ENCODE measurements around the gene CDT1.
A peak's percentile ranks its signal among the peaks of the same experiment; 100 is the strongest.

The CDT1 gene

GRCh38 chr16:88835818-88836217, 32.2 kb downstream of the CDT1 start:
- H3K4me3 ChIP-seq (ENCODE audit: low read depth, low read length), result no peak overlapping the region
- no peak for TF ChIP-seq CTCF (IDR thresholded peaks at IDR 0.05; ENCODE audit: borderline replicate concordance, insufficient read depth, low read depth, low read length)

- H3K4me3 ChIP-seq (ENCODE audit: low read depth, low read length), result no peak overlapping the region
- TF ChIP-seq CTCF (IDR thresholded peaks at IDR 0.05; ENCODE audit: borderline replicate concordance, insufficient read depth, low read depth, low read length), result no peak
Observed at GRCh38 chr16:88836791-88837190, 33.2 kb downstream of the CDT1 start.

GRCh38 chr16:88837806-88838205, 34.2 kb downstream of the CDT1 start:
- no peak for TF ChIP-seq CTCF (IDR thresholded peaks at IDR 0.05; ENCODE audit: borderline replicate concordance, insufficient read depth, low read depth, low read length)
- no peak overlapping the region for H3K4me3 ChIP-seq (ENCODE audit: low read depth, low read length)

- no peak overlapping the region for H3K4me3 ChIP-seq (ENCODE audit: low read depth, low read length)
- TF ChIP-seq CTCF (IDR thresholded peaks at IDR 0.05; ENCODE audit: borderline replicate concordance, insufficient read depth, low read depth, low read length), result no peak
Observed at GRCh38 chr16:88838566-88838965, 35.0 kb downstream of the CDT1 start.

- H3K4me3 ChIP-seq (ENCODE audit: low read depth, low read length), result no peak overlapping the region
- peak; percentile 43; the same call in 1 of the 2 replicates for TF ChIP-seq CTCF (IDR thresholded peaks at IDR 0.05; ENCODE audit: borderline replicate concordance, insufficient read depth, low read depth, low read length)
Observed at GRCh38 chr16:88839026-88839529, 35.5 kb downstream of the CDT1 start.

- no peak for TF ChIP-seq CTCF (IDR thresholded peaks at IDR 0.05; ENCODE audit: borderline replicate concordance, insufficient read depth, low read depth, low read length)
Observed at GRCh38 chr16:88839745-88840599, 36.4 kb downstream of the CDT1 start.

More at GRCh38 chr16:88839745-88840599, 36.4 kb downstream of the CDT1 start:
- H3K4me3 ChIP-seq (ENCODE audit: low read depth, low read length), result no peak overlapping the region
